NCI-H2171 treated with DMSO at 0.1 percent for 48 hours (cell line): ENCODE data around the gene MOK.

Experiments used
- DNase-seq: peaks from one replicate; lab custom pipeline; 2025; lab: John Stamatoyannopoulos, UW

MOK gene

GRCh38 chr14:102225386-102225785 is 79.6 kb downstream of the MOK start:
- no peak for DNase-seq

DNA sequence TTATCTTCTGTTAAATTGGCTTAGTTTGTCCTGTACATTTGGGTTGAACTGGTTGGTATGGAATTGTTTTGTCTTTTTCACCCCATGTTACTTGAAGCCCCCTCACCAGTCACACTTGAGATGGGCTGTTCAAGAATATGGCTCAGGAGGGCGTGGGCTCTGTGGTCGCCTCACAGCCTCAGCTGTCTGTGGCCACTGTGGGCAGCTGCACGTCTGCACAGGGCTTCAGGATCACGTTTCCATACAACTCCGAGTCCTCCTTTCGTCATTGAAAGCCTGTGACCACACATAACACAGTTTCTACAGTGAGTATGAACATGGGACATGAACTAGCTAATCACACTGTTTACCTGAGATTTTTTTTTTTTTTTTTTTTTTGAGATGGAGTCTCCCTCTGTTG is 81.3 kb downstream of the MOK start:
- no peak for DNase-seq

DNA sequence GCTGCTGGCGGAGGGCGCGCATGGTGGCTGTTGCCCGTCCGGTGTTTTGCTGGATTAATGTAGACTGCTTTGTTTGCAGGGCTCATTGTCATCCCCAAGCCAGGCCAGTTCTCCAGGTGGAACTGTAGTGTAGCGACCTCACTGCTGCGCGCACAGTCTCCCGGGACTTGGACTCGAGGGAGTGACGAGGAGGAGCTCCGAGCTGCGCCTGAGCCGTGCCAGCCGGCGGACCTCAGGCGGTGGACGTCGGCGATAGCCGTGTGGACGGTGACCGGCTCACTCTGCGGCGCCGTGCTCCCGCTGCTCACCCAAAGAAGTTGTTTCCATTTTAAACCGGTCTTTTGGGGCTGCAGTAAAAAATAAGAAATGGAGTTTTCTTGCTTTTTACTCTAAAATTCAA is 82.2 kb downstream of the MOK start:
- DNase-seq = no peak

GRCh38 chr14:102222009-102222575 is 82.9 kb downstream of the MOK start:
- DNase-seq = no peak

DNA sequence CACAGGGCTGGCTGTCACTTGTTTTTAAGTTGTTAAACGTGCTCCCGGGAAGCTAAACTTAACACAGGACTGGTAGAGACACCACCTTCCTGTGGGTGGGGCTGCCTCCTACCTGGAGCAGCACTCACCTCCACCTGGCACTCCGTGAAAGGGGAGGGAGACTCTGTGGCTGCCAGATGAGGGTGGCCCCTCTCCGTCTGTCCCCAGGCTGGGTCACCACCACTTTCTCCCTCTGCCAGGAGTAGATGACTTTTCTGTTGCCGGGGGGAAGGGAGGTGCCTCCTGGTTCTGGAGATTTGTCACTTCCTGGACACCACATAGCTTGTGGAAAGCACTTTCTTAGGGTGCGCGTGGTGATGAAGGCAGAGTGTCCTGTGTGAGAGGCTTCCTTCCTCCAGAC is 83.9 kb downstream of the MOK start:
- DNase-seq = no peak

- no peak for DNase-seq
Observed at GRCh38 chr14:102220031-102220430, 84.9 kb downstream of the MOK start.

DNA sequence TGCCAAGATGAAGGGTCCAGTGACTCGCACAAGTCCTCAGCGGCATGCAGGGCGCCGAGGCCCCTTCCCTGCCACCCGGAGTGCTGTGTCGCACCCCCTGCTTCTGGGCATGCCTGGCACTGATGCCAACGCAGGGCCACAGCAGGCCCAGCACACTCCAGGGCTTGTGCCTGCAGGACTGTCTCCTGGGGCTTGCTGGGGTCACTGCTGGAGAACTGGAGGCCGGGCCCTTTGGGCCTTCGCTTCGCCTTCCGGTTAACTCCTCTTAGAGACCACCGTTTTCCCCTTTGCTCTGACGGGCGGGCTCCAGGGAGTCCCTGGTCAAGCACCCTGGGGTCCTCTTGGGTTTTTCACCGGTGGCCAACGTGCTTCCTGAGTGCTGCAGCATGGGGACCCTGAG is 85.6 kb downstream of the MOK start:
- DNase-seq = no peak

DNA sequence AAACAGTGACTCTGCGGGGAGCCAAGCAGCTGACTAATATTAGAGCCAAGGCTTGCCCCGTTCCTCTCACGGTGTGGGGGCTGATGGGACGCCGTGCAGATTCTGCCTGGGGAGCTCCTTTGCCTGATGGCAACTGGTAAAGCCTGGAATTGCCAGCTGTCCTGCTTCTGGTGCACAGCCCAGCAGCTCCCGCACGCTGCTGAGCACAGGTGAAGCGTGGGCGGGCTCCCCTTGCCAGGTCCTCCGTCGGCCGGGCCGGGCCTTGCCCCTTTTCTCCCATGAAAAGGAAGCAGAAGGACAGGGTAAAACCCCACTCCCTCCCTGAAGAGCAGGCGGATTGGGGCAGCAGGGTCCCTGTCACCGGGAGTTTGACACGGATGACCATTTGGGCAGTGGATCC is 86.3 kb downstream of the MOK start:
- DNase-seq = peak; percentile 65

DNA sequence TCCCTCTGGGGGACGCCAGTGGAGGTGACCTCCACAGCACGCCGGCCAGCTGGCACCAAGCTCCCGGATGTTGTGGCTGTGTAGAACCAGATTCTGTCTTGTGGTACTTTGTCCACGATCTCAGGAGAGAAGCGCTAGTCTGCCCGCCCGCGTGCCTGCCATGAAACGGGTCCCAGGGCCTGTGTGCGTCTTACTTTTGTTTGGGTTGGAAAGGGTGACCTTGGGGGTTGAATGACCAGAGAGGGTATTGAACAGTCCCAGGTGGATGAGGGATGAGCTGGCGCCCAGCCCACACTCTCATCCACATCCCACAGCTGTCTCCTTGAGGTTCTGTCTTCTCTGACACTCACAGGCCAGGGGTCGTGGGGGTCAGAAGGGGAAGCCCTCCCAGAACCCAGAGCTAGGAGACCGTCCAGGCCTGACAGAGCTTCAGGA is 87.0 kb downstream of the MOK start:
- DNase-seq = no peak

DNA sequence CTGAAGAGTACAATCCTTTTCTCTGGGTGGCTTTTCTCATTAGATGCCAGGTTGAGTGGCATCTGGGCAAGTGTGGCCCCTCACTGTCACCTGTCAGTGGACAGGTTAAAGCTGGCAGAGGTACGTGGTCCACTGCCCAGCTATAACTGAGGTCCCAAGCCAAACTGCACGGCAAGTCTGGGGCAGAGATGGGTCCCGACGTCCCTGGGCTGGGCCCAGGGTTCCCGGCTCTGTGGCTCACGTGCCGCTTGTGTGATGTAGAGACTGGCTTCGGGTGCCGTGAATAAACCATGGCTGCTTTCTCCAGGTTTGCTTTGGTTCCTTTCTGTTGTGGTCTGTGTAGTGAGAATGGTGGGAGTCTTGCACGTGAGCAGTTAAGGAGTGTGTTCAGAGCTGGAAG is 87.6 kb downstream of the MOK start:
- DNase-seq = no peak

- no peak for DNase-seq
Observed at GRCh38 chr14:102215576-102216250, 89.3 kb downstream of the MOK start.

- DNase-seq = no peak
Observed at GRCh38 chr14:102215071-102215470, 89.9 kb downstream of the MOK start.

- DNase-seq = no peak
Observed at GRCh38 chr14:102213984-102214658, 90.8 kb downstream of the MOK start.

DNA sequence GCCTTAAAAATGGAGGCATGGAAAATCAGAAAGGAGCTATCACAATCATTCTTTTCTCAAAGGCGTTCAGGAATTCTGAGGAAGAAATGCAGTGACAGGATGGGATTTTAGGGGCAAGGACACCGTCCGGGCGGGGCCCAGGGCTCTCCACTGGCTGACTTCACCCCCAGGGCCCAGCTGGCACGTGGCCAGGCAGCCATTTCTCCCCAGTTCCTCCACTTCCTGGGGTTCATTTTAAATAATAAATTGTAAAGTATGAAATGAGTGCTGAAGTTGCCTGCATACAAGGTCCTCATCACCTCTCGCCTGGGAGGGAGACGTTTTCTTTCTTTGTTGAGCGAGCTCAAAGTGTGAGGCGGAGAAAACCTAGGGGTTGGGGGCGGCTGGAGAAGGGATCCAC is 91.5 kb downstream of the MOK start:
- no peak for DNase-seq

DNA sequence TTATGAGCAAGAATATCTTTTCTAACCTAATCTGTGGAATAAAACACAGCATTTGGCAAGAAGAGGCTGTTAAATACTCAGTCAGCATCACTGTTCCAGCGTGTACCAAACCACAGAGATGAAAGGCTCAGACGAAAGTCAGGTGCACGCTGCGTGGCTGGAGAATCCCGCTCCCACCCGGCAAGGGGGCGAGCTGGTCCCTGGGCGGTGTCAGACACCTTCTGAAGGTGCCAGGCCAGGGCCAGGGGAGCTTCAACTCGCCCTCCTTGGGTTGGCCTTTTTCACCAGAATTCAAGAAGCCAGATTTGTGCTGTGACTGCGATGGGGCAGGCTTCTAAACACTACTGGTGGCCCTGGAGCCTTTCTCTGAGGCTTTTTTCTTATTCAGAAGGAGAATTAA is 92.1 kb downstream of the MOK start:
- no peak for DNase-seq

- DNase-seq = no peak
Observed at GRCh38 chr14:102212356-102212755, 92.6 kb downstream of the MOK start.

DNA sequence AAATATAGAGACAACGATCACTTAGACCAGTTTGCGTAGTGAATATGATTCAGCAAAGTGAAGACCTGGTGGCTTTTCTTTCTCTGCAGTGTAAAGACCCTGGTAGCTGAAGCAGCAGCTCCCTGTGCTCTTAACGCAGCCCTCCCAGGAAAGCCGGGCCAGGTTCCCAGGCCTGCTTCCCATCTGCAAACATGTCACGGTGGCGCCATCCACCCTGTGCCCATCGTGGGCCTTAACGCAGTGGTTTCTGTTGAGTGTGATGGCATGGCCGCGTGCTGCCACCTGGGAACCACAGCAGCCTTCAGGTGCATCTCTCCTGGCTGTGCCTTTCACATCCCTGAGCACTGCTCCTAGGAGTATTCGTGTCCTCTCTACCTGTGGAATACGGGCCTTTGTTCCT is 93.7 kb downstream of the MOK start:
- DNase-seq = no peak

- DNase-seq = no peak
Observed at GRCh38 chr14:102210421-102211042, 94.4 kb downstream of the MOK start.

DNA sequence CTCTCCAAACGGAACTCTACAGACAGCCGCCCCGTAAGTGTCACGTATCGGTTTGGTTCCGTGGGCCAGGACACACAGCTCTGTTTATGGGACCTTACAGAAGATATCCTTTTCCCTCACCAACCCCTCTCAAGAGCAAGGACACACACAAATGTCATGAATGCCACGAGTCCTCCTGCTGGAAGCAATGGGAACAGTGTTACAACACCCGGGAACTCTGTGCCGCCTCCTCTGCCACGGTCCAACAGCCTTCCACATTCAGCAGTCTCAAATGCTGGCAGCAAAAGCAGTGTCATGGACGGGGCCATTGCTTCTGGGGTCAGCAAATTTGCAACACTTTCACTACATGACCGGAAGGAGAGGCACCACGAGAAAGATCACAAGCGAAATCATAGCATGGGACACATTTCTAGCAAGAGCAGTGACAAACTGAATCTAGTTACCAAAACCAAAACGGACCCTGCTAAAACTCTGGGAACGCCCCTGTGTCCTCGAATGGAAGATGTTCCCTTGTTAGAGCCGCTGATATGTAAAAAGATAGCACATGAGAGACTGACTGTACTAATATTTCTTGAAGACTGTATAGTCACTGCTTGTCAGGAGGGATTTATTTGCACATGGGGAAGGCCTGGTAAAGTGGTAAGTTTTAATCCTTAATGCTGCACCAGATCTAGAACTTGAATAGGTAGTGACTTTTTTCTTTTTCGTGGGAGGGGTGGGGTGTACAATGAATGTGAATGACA is 95.6 kb downstream of the MOK start:
- DNase-seq = no peak

- no peak for DNase-seq
Observed at GRCh38 chr14:102208741-102209140, 96.2 kb downstream of the MOK start.

DNA sequence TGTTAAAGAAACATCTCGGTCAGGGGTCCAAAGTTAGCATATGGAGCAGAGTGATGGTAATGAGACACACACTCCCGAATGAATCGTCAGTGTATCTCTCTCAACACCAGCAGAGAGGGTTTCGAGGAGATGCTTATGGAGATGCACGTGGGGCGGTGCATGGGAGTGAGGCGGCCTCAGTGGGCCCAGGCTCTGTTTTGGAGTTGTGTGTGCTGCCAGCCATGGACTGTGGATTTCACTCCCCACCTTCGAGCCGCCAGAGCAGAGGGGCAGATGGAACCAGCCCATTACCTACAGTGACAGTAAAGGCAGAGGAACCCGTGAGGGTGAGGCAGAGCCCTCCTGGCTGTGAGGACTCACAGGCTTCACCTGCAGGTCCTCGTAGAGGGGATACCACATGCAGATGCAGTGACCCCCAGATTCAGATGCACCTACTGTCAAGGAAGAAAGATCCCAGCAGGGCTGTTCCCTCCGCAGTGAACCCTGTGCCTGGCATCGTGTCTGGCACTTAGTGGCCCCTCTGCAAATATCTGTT is 97.1 kb downstream of the MOK start:
- no peak for DNase-seq

DNA sequence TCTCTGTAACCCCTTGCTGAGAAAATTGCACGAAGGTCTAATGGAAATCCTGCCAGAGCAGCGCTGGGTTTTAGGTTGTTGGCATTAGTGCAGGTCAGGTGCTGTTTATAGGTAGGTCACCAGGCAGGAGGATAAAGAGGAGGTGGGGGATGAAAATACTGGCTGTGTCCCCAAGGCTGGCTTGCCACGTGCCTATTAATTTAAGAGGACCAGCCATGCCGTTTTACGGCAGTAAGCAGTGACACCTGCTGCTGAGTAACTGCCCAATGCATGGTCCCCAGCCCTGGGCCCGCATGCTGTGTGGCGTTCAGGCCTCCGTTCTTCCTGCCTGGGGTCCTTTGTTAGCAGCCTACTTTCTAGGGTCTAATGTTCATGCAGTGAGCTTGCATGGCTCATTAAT is 98.0 kb downstream of the MOK start:
- no peak for DNase-seq
